Endothelial cell of umbilical vein (primary cell): ENCODE measurements around the gene EIF2S3. TPM values are rescaled to one million over a fixed set of nuclear protein-coding genes. Genes with fewer than 3 reads are reported as not detected.

ENCODE experiments used
- BruUV-seq: library from RNA; stranded (reverse); fragments of 400-500 nt; replicated peaks from 2 replicates; lab custom pipeline; 2021; lab: Mats Ljungman, UMichigan
- CTCF ChIA-PET: fragments of 300-600, 350-600 bp; sonication (Branson Sonifier 250); formaldehyde crosslinking; loops from one replicate; lab custom pipeline; 2021; ENCODE audit warnings: antibody characterized with exemption, inconsistent platforms; lab: Charles Lee
- POLR2A ChIA-PET: fragments of 300-600, 350-600 bp; sonication (Branson Sonifier 250); formaldehyde crosslinking; loops from one replicate; lab custom pipeline; 2021; ENCODE audit warnings: antibody characterized with exemption, inconsistent platforms; lab: Charles Lee
- DNase-seq: peaks from one replicate; pipeline ENCODE4 v3.0.0-alpha.2; 2011; ENCODE audit warnings: low read depth, low spot score
- FAIRE-seq: peaks from 2 replicates; lab custom pipeline; 2011; peaks lifted over from hg19 to GRCh38; lab: Jason Lieb, UNC
- H2AFZ ChIP-seq: 2 replicates; pipeline ENCODE4 v1.6.0; 2012; ENCODE audit warnings: low read depth, low read length, control low read depth, inconsistent platforms
- H3K27ac ChIP-seq: 2 replicates; pipeline ENCODE4 v1.5.1; 2011; ENCODE audit warnings: low read depth, mild to moderate bottlenecking, control low read depth, low read length, moderate library complexity; ENCODE audit not compliant: insufficient read depth
- H3K27me3 ChIP-seq, 2 experiments: 2 replicates each; pipeline versions ENCODE4 v1.6.0 to v1.6.1; 2011; ENCODE audit warnings: low read length in 2 of 2, mixed read lengths in 1 of 2; ENCODE audit not compliant: control insufficient read depth in 2 of 2, insufficient read depth in 2 of 2
- H3K36me3 ChIP-seq, 2 experiments: 2 replicates in 1 of 2; 3 replicates in 1 of 2; pipeline ENCODE4 v1.5.1; 2011; ENCODE audit warnings: low read length in 2 of 2, mild to moderate bottlenecking in 1 of 2, moderate library complexity in 1 of 2; ENCODE audit not compliant: control insufficient read depth in 2 of 2, insufficient read depth in 2 of 2; ENCODE audit errors: extremely low read depth in 1 of 2
- H3K4me1 ChIP-seq: 3 replicates; pipeline ENCODE4 v1.5.1; 2011; ENCODE audit warnings: mild to moderate bottlenecking, low read length; ENCODE audit not compliant: control insufficient read depth, insufficient read depth; ENCODE audit errors: extremely low read depth
- H3K4me2 ChIP-seq: 2 replicates; pipeline ENCODE4 v1.6.1; 2011; ENCODE audit warnings: low read length, control low read depth, mixed read lengths; ENCODE audit not compliant: insufficient read depth
- H3K4me3 ChIP-seq, 3 experiments: fragments of 200-600 bp in 1 of 3; sonication (generic), shearing (Covaris generic) in 1 of 3; replicated peaks in 1 of 3; 2 replicates each; pipeline ENCODE4 v1.5.1; 2011 to 2016; ENCODE audit warnings: control low read depth in 3 of 3, low read length in 3 of 3, mild to moderate bottlenecking in 2 of 3, inconsistent platforms in 1 of 3, low read depth in 1 of 3, moderate library complexity in 1 of 3; ENCODE audit not compliant: insufficient read depth in 1 of 3
- H3K79me2 ChIP-seq: 2 replicates; pipeline ENCODE4 v1.6.0; 2012; ENCODE audit warnings: low read length, inconsistent platforms; ENCODE audit not compliant: control insufficient read depth, insufficient read depth
- H3K9ac ChIP-seq: replicated peaks from 2 replicates; pipeline ENCODE3; 2011; ENCODE audit warnings: low read length, control low read depth; ENCODE audit not compliant: insufficient read depth; ENCODE audit errors: extremely low read depth
- H3K9me1 ChIP-seq: replicated peaks from 3 replicates; pipeline ENCODE4 v1.6.0; 2011; ENCODE audit warnings: mild to moderate bottlenecking, low read length; ENCODE audit not compliant: control insufficient read depth, insufficient read depth; ENCODE audit errors: extremely low read depth
- H3K9me3 ChIP-seq: replicated peaks from 2 replicates; pipeline ENCODE4 v1.5.1; 2012; ENCODE audit warnings: low read length, inconsistent platforms; ENCODE audit not compliant: control insufficient read depth, insufficient read depth
- H4K20me1 ChIP-seq: replicated peaks from 2 replicates; pipeline ENCODE3; 2011; ENCODE audit warnings: mild to moderate bottlenecking, low read length; ENCODE audit not compliant: control insufficient read depth, insufficient read depth; ENCODE audit errors: extremely low read depth
- EZH2 ChIP-seq: IDR thresholded peaks from 2 replicates; pipeline ENCODE4 v1.6.1; 2012; ENCODE audit warnings: borderline replicate concordance, low read depth, mild to moderate bottlenecking, moderate library complexity, low read length, inconsistent platforms; ENCODE audit not compliant: severe bottlenecking
- FOS ChIP-seq: IDR thresholded peaks from 2 replicates; pipeline ENCODE4 v1.6.1; 2011; ENCODE audit warnings: mild to moderate bottlenecking, low read length, moderate library complexity, borderline replicate concordance; ENCODE audit not compliant: insufficient read depth
- GATA2 ChIP-seq: IDR thresholded peaks from 2 replicates; pipeline ENCODE4 v1.7.0; 2011; ENCODE audit warnings: low read depth, mild to moderate bottlenecking, moderate library complexity, mixed read lengths, low read length; ENCODE audit not compliant: insufficient read length, insufficient read depth
- JUN ChIP-seq: IDR thresholded peaks from 2 replicates; pipeline ENCODE4 v1.6.1; 2011; ENCODE audit warnings: borderline replicate concordance, low read depth; ENCODE audit not compliant: insufficient read length, insufficient read depth
- MYC ChIP-seq: IDR thresholded peaks from one replicate; pipeline ENCODE4 v1.6.1; 2011; ENCODE audit warnings: mild to moderate bottlenecking, low read depth, low read length
- POLR2A ChIP-seq: IDR thresholded peaks from 2 replicates; pipeline ENCODE4 v1.6.1; 2012; ENCODE audit warnings: low read depth, mild to moderate bottlenecking, control low read depth, low read length
- POLR2AphosphoS5 ChIP-seq: IDR thresholded peaks from 2 replicates; pipeline ENCODE4 v1.6.1; 2012; ENCODE audit warnings: low read depth, mild to moderate bottlenecking, control low read depth, low read length, moderate library complexity; ENCODE audit not compliant: insufficient read depth
- dilution Hi-C: fragments of 300-500 bp; cut with MboI; formaldehyde crosslinking; loops from one replicate; pipeline ENCODE4 v1.15.0; 2019; ENCODE audit warnings: low sequenced_read_pairs; ENCODE audit not compliant: extremely low pct_ligation_motif_present
- intact Hi-C: fragments of 100-400 bp; cut with micrococcal nuclease; formaldehyde crosslinking; loops from one replicate; pipeline ENCODE4 v1.10.0; 2022
- polyA plus RNA-seq, 4 experiments: library from polyadenylated mRNA; depleted of rRNA in 3 of 4; stranded (reverse) in 3 of 4; unstranded in 1 of 4; fragments of >200 nt; gene quantifications; 2 replicates each; pipeline versions ENCODE4 v1.2.1 to v1.2.3, GENCODE V29; 2011 to 2012; ENCODE audit warnings: missing spikeins in 1 of 4
- total RNA-seq: library from RNA; stranded (reverse); gene quantifications from 2 replicates; pipeline ENCODE4 v1.2.3, GENCODE V29; 2021
- TF ChIP-seq, protein P1 (sequence below), 2 donors: IDR thresholded peaks; 1 replicate in 1 of 2; 2 replicates in 1 of 2; pipeline ENCODE4 v1.5.1; 2011; ENCODE audit warnings: low read length in 2 of 2, mild to moderate bottlenecking in 2 of 2, moderate library complexity in 2 of 2, control low read depth in 1 of 2, inconsistent platforms in 1 of 2, low read depth in 1 of 2; ENCODE audit not compliant: insufficient read depth in 1 of 2; ENCODE audit errors: extremely low read depth in 1 of 2
- TF ChIP-seq, protein P2 (sequence below): IDR thresholded peaks from 2 replicates; pipeline ENCODE4 v1.6.1; 2011; ENCODE audit not compliant: insufficient read depth, insufficient read length

Gene EIF2S3
- total and polyA plus RNA-seq, 2 donors (not counting 3 experiments of a cell fraction or from before 2014, with no cell fraction given): 35.8 to 161 TPM

DNA sequence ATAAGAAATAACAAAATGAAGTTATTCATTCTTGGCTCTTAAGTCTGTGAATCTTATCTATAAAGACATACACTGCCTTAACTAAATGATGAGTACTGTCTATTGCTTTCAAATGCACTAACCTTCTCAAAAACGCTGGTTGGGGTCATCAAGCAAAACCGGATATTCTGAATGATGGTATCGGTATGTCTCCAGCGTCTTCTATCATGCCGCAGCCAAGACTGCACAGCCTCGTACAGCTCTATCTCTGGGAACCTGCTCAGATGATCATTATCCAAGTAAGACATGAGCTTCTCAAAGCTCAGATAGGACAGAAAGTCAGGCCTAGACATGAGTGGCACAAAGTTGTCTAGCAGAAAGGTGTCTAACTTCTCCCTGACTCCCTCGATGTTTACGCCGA lies 48.9 kb upstream of the EIF2S3 start:
- FAIRE-seq (no peak), DNase-seq (no peak)
- no peaks in the 10 kb centered on the region for H3K27me3 ChIP-seq
- H3K4me2 ChIP-seq: no peak overlapping the region
- TF ChIP-seq, protein P1, sequence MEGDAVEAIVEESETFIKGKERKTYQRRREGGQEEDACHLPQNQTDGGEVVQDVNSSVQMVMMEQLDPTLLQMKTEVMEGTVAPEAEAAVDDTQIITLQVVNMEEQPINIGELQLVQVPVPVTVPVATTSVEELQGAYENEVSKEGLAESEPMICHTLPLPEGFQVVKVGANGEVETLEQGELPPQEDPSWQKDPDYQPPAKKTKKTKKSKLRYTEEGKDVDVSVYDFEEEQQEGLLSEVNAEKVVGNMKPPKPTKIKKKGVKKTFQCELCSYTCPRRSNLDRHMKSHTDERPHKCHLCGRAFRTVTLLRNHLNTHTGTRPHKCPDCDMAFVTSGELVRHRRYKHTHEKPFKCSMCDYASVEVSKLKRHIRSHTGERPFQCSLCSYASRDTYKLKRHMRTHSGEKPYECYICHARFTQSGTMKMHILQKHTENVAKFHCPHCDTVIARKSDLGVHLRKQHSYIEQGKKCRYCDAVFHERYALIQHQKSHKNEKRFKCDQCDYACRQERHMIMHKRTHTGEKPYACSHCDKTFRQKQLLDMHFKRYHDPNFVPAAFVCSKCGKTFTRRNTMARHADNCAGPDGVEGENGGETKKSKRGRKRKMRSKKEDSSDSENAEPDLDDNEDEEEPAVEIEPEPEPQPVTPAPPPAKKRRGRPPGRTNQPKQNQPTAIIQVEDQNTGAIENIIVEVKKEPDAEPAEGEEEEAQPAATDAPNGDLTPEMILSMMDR (IDR thresholded peaks at IDR 0.05; ENCODE audit: extremely low read depth in 1 of 2, insufficient read depth in 1 of 2, low read depth in 1 of 2, low read length in 2 of 2): no peak
- TF ChIP-seq JUN (no peak), EZH2 (no peak), POLR2A (no peak), POLR2AphosphoS5 (no peak), MYC (no peak), FOS (no peak), GATA2 (no peak)
- TF ChIP-seq, protein P2, sequence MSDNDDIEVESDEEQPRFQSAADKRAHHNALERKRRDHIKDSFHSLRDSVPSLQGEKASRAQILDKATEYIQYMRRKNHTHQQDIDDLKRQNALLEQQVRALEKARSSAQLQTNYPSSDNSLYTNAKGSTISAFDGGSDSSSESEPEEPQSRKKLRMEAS: no peak
- H3K4me3 ChIP-seq: no peak overlapping the region
- no peak overlapping the region for H3K27ac ChIP-seq
- no peaks in the 10 kb centered on the region for H4K20me1 ChIP-seq
- no peaks in the 10 kb centered on the region for H3K36me3 ChIP-seq
- intact Hi-C loops (no loop called here), dilution Hi-C loops (no loop called here)
- H3K79me2 ChIP-seq: peaks cover 2% of the 10 kb centered on the region
- POLR2A ChIA-PET: no interaction called here
- BruUV-seq: no TSS peak
- H3K9me1 ChIP-seq: no peaks in the 10 kb centered on the region
- no peaks in the 10 kb centered on the region for H3K9me3 ChIP-seq
- H3K9ac ChIP-seq: no peak overlapping the region
- H2AFZ ChIP-seq: no peak overlapping the region
- no peaks in the 10 kb centered on the region for H3K4me1 ChIP-seq
- CTCF ChIA-PET: no interaction called here
